KMS-11 (cell line): ENCODE data around the gene SETSIP.

Source experiments
- H2AFZ ChIP-seq: fragments of 200-600 bp; sonication (generic); 2 replicates; pipeline ENCODE4 v1.6.1; 2016; ENCODE audit warnings: antibody characterized with exemption, mixed run types, low read depth
- H3K27ac ChIP-seq: fragments of 200-600 bp; sonication (generic); 2 replicates; pipeline ENCODE4 v1.6.1; 2016; ENCODE audit warnings: mild to moderate bottlenecking, mixed run types
- H3K27me3 ChIP-seq: fragments of 200-600 bp; sonication (generic); 2 replicates; pipeline ENCODE4 v1.6.1; 2017; ENCODE audit warnings: mild to moderate bottlenecking, low read depth, mixed run types, moderate library complexity; ENCODE audit not compliant: insufficient read depth
- H3K36me3 ChIP-seq: fragments of 200-600 bp; sonication (generic); 2 replicates; pipeline ENCODE4 v1.6.1; 2017; ENCODE audit warnings: mild to moderate bottlenecking, mixed run types; ENCODE audit not compliant: insufficient read depth
- H3K4me1 ChIP-seq: fragments of 200-600 bp; sonication (generic); 2 replicates; pipeline ENCODE4 v1.6.1; 2016; ENCODE audit warnings: mild to moderate bottlenecking, low read depth, mixed run types; ENCODE audit not compliant: poor library complexity, severe bottlenecking
- H3K4me2 ChIP-seq: fragments of 200-600 bp; sonication (generic); 2 replicates; pipeline ENCODE4 v1.7.0; 2016; ENCODE audit warnings: mild to moderate bottlenecking, mixed run types
- H3K4me3 ChIP-seq: fragments of 200-600 bp; sonication (generic); IDR thresholded peaks from 2 replicates; pipeline ENCODE4 v1.6.1; 2017; ENCODE audit warnings: low read depth, low read length, mixed read lengths; ENCODE audit not compliant: insufficient read depth
- H3K79me2 ChIP-seq: fragments of 200-600 bp; sonication (generic); 2 replicates; pipeline ENCODE4 v1.6.1; 2016; ENCODE audit warnings: low read depth, mixed run types; ENCODE audit not compliant: insufficient read depth
- H3K9ac ChIP-seq: fragments of 200-600 bp; sonication (generic); 2 replicates; pipeline ENCODE4 v1.6.1; 2016; ENCODE audit warnings: mild to moderate bottlenecking, mixed run types
- H4K20me1 ChIP-seq: fragments of 200-600 bp; sonication (generic); 2 replicates; pipeline ENCODE4 v1.6.1; 2016; ENCODE audit warnings: mild to moderate bottlenecking, mixed run types; ENCODE audit not compliant: insufficient read depth
- TF ChIP-seq, protein P1 (sequence below): fragments of 200-600 bp; sonication (generic); conservative IDR thresholded peaks from 2 replicates; pipeline ENCODE4 v1.6.1; 2017; ENCODE audit warnings: low read depth, mild to moderate bottlenecking, antibody characterized with exemption, low read length, moderate library complexity, mixed read lengths

Gene SETSIP

GRCh38 chr1:92066321-92066720 is 8.9 kb downstream of the SETSIP start:
- Histone ChIP-seq H3K79me2 (no peaks in the 10 kb centered on the region), H3K4me3 (no peak overlapping the region), H2AFZ (no peak overlapping the region), H3K27ac (no peak overlapping the region), H3K9ac (no peak overlapping the region), H3K27me3 (no peaks in the 10 kb centered on the region), H3K4me1 (no peaks in the 10 kb centered on the region), H3K4me2 (no peak overlapping the region), H3K36me3 (no peaks in the 10 kb centered on the region), H4K20me1 (no peaks in the 10 kb centered on the region)
- TF ChIP-seq, protein P1, sequence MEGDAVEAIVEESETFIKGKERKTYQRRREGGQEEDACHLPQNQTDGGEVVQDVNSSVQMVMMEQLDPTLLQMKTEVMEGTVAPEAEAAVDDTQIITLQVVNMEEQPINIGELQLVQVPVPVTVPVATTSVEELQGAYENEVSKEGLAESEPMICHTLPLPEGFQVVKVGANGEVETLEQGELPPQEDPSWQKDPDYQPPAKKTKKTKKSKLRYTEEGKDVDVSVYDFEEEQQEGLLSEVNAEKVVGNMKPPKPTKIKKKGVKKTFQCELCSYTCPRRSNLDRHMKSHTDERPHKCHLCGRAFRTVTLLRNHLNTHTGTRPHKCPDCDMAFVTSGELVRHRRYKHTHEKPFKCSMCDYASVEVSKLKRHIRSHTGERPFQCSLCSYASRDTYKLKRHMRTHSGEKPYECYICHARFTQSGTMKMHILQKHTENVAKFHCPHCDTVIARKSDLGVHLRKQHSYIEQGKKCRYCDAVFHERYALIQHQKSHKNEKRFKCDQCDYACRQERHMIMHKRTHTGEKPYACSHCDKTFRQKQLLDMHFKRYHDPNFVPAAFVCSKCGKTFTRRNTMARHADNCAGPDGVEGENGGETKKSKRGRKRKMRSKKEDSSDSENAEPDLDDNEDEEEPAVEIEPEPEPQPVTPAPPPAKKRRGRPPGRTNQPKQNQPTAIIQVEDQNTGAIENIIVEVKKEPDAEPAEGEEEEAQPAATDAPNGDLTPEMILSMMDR, result no peak

GRCh38 chr1:92065042-92065441 is 10.2 kb downstream of the SETSIP start:
- no peak overlapping the region for H3K4me3 ChIP-seq
- no peak overlapping the region for H3K9ac ChIP-seq
- H3K27ac ChIP-seq, result no peak overlapping the region
- no peaks in the 10 kb centered on the region for H4K20me1 ChIP-seq
- no peaks in the 10 kb centered on the region for H3K36me3 ChIP-seq
- no peaks in the 10 kb centered on the region for H3K79me2 ChIP-seq
- TF ChIP-seq, protein P1, result no peak
- H3K27me3 ChIP-seq, result no peaks in the 10 kb centered on the region
- H3K4me2 ChIP-seq, result no peak overlapping the region
- no peaks in the 10 kb centered on the region for H3K4me1 ChIP-seq
- no peak overlapping the region for H2AFZ ChIP-seq

- no peak overlapping the region for H3K4me2 ChIP-seq
- TF ChIP-seq, protein P1, result no peak
- H4K20me1 ChIP-seq, result no peaks in the 10 kb centered on the region
- H3K4me1 ChIP-seq, result no peaks in the 10 kb centered on the region
- no peak overlapping the region for H2AFZ ChIP-seq
- no peaks in the 10 kb centered on the region for H3K36me3 ChIP-seq
- H3K27ac ChIP-seq, result no peak overlapping the region
- H3K79me2 ChIP-seq, result no peaks in the 10 kb centered on the region
- H3K4me3 ChIP-seq, result no peak overlapping the region
- no peak overlapping the region for H3K9ac ChIP-seq
- H3K27me3 ChIP-seq, result no peaks in the 10 kb centered on the region
Observed at GRCh38 chr1:92051948-92052347, 23.3 kb downstream of the SETSIP start.

GRCh38 chr1:92045766-92046495 is 29.3 kb downstream of the SETSIP start:
- Histone ChIP-seq H3K79me2 (no peaks in the 10 kb centered on the region), H3K27me3 (no peaks in the 10 kb centered on the region), H3K36me3 (no peaks in the 10 kb centered on the region), H2AFZ (no peak overlapping the region), H3K4me1 (no peaks in the 10 kb centered on the region), H3K4me3 (no peak overlapping the region), H3K9ac (no peak overlapping the region), H4K20me1 (no peaks in the 10 kb centered on the region), H3K4me2 (no peak overlapping the region), H3K27ac (no peak overlapping the region)
- TF ChIP-seq, protein P1, result no peak
